A673 (cell line): ENCODE results near the gene CFL1. TPM values are rescaled to one million over a fixed set of nuclear protein-coding genes. Genes with fewer than 3 reads are reported as not detected.

Source experiments
- BruUV-seq: library from RNA; stranded (reverse); fragments of 400-500 nt; replicated peaks from 2 replicates; lab custom pipeline; 2021; lab: Mats Ljungman, UMichigan
- CTCF ChIA-PET: fragments of 300-600 bp; sonication (Branson Sonifier 250); formaldehyde crosslinking; loops from one replicate; lab custom pipeline; 2022; ENCODE audit warnings: antibody characterized with exemption; lab: Charles Lee
- POLR2A ChIA-PET: fragments of 300-600 bp; sonication (Branson Sonifier 250); formaldehyde crosslinking; loops from one replicate; lab custom pipeline; 2022; ENCODE audit warnings: antibody characterized with exemption; ENCODE audit not compliant: low non-redundant PET; lab: Charles Lee
- DNase-seq: peaks from one replicate; pipeline ENCODE4 v3.0.0-alpha.2; 2015; ENCODE audit warnings: low spot score
- H3K27ac ChIP-seq: fragments of 200-600 bp; sonication (generic); 2 replicates; pipeline ENCODE4 v1.5.1; 2016; ENCODE audit warnings: mixed run types, low read depth, mild to moderate bottlenecking, mixed read lengths, antibody characterized with exemption, low read length; ENCODE audit not compliant: poor library complexity, severe bottlenecking
- H3K27me3 ChIP-seq: fragments of 200-600 bp; sonication (generic); replicated peaks from 2 replicates; pipeline ENCODE4 v1.6.1; 2017; ENCODE audit warnings: mixed run types, low read depth, mild to moderate bottlenecking, mixed read lengths, antibody characterized with exemption, low read length; ENCODE audit not compliant: insufficient read depth, poor library complexity
- H3K36me3 ChIP-seq: fragments of 200-600 bp; sonication (generic); 2 replicates; pipeline ENCODE4 v1.6.1; 2016; ENCODE audit warnings: mixed run types, mild to moderate bottlenecking, mixed read lengths, antibody characterized with exemption, low read length; ENCODE audit not compliant: insufficient read depth, poor library complexity, severe bottlenecking
- H3K4me1 ChIP-seq: fragments of 200-600 bp; sonication (generic); 2 replicates; pipeline ENCODE4 v1.6.1; 2017; ENCODE audit warnings: mixed run types, mild to moderate bottlenecking, mixed read lengths, antibody characterized with exemption, low read length; ENCODE audit not compliant: insufficient read depth, poor library complexity, severe bottlenecking
- H3K4me3 ChIP-seq: fragments of 200-600 bp; sonication (generic); 2 replicates; pipeline ENCODE4 v1.5.1; 2016; ENCODE audit warnings: low read depth, mixed run types, mild to moderate bottlenecking, mixed read lengths, low read length; ENCODE audit not compliant: poor library complexity, severe bottlenecking
- H3K9me3 ChIP-seq: fragments of 200-600 bp; sonication (generic); 2 replicates; pipeline ENCODE4 v1.6.1; 2016; ENCODE audit warnings: mixed run types, low read depth, mild to moderate bottlenecking, mixed read lengths, antibody characterized with exemption, low read length; ENCODE audit not compliant: poor library complexity, severe bottlenecking
- EZH2 ChIP-seq: fragments of 200-600 bp; sonication (generic); IDR thresholded peaks from 2 replicates; pipeline ENCODE4 v1.6.1; 2017; ENCODE audit warnings: borderline replicate concordance, low read depth, mild to moderate bottlenecking, mixed read lengths, antibody characterized with exemption, low read length; ENCODE audit not compliant: poor library complexity, severe bottlenecking
- intact Hi-C: fragments of 100-400 bp; cut with micrococcal nuclease; formaldehyde crosslinking; loops from one replicate; pipeline ENCODE4 v1.10.0; 2022; ENCODE audit not compliant: unreplicated experiment
- total RNA-seq: library from RNA; stranded (reverse); gene quantifications from 2 replicates; pipeline ENCODE4 v1.2.3, GENCODE V29; 2021
- TF ChIP-seq, protein P1 (sequence below): fragments of 300-800, 200-600 bp; sonication (generic); conservative IDR thresholded peaks from 2 replicates; pipeline ENCODE4 v1.5.1; 2017; ENCODE audit warnings: low read depth, mild to moderate bottlenecking, antibody characterized with exemption, low read length, moderate library complexity, mixed read lengths

The CFL1 gene
- total RNA-seq, 1 experiment from 2014 or later = 1,649 TPM

DNA sequence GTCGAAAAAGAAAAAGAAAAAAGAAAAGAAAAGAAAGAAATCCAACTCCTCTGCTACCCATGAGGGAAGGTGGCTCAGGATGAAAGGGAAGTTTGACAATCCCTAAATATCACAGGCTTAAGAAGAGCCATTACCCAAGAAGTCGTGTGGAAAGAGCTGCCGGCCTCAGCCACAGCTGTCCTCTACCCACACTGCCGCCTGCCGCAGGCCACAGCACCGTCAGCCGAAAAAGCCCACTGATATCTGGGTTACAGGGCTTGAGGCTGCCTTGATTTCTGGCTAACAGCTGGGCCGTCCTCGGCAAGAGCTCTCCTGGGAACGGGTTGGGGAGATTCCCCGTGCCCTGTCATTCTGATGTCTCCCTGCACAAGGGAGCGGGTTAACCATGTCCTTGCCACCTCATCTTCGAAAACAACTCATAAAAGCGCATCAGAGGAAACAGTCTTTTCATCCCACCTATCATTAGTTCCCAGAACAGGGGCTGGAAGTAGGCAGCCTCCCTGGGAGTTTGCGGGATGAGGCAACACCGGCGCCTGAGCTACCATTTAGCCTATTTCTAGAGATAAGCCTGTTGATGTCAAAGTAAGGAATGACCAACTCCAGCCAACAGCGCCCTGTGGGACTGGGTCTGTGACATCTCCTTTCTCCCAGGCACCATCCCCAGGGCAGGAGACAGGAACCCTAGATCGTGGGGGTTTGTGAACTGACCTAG, 46.1 kb downstream of the CFL1 start:
- POLR2A ChIA-PET = no interaction called here
- Histone ChIP-seq H3K36me3 (no peaks in the 10 kb centered on the region), H3K27me3 (no peaks in the 10 kb centered on the region), H3K4me1 (no peaks in the 10 kb centered on the region), H3K9me3 (no peaks in the 10 kb centered on the region), H3K27ac (no peak overlapping the region), H3K4me3 (no peak overlapping the region)
- no peak for TF ChIP-seq EZH2
- TF ChIP-seq, protein P1, sequence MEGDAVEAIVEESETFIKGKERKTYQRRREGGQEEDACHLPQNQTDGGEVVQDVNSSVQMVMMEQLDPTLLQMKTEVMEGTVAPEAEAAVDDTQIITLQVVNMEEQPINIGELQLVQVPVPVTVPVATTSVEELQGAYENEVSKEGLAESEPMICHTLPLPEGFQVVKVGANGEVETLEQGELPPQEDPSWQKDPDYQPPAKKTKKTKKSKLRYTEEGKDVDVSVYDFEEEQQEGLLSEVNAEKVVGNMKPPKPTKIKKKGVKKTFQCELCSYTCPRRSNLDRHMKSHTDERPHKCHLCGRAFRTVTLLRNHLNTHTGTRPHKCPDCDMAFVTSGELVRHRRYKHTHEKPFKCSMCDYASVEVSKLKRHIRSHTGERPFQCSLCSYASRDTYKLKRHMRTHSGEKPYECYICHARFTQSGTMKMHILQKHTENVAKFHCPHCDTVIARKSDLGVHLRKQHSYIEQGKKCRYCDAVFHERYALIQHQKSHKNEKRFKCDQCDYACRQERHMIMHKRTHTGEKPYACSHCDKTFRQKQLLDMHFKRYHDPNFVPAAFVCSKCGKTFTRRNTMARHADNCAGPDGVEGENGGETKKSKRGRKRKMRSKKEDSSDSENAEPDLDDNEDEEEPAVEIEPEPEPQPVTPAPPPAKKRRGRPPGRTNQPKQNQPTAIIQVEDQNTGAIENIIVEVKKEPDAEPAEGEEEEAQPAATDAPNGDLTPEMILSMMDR = no peak
- BruUV-seq = no TSS peak
- DNase-seq = no peak
- CTCF ChIA-PET = no interaction called here
- intact Hi-C loops = no loop called here

DNA sequence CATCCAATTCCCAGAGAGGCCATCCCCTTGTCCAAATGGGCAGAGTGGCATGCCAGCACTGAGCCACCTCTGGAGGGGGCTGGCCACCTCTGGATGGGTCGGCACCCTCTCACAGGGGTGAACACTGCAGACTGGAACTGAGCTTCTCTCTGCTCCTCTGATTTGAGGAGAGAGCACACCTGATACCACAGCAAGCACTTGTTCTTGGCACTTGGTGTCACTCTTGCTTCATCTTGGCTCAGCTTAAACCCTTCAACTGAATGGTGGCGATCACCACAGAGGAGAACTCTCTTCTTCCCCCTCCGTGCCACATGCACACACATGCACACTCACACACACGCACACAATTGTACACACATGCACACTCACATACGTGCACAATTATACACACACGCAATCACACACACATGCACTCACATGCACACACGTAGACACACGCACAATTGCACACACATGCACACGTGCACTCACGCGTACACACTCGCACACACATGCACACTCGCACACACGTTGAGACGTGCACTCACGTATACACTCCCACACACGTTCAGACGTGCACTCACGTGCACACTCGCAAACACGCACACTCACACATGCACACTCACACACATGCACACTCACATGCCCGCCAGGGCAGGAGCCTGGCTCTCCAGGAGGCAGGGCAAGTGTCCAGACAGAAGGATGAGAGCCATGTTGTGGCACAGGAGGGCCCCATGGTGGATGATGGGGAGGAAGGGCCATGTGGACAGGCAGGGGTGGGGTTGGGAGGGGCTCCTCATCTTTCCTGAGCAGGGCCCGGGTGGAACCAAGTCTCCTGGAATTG, 47.7 kb downstream of the CFL1 start:
- H3K36me3 ChIP-seq = no peaks in the 10 kb centered on the region
- POLR2A ChIA-PET = no interaction called here
- intact Hi-C loops = no loop called here

GRCh38 chr11:65809496-65809895, 48.5 kb downstream of the CFL1 start:
- no peaks in the 10 kb centered on the region for H3K36me3 ChIP-seq
- CTCF ChIA-PET = interaction anchor here (1.4 kb wide), 1 partner anchor 30 kb away, joined by 4 read pairs; no protein-coding TSS in a partner anchor
- no peak for DNase-seq
- no peaks in the 10 kb centered on the region for H3K4me1 ChIP-seq
- no peaks in the 10 kb centered on the region for H3K9me3 ChIP-seq
- BruUV-seq = no TSS peak
- TF ChIP-seq EZH2 = no peak
- TF ChIP-seq, protein P1 = no peak
- no peak overlapping the region for H3K27ac ChIP-seq
- intact Hi-C loops = no loop called here
- POLR2A ChIA-PET = interaction anchor here (0.6 kb wide), 1 partner anchor 177 kb away, joined by 9 read pairs; no protein-coding TSS in a partner anchor
- no peaks in the 10 kb centered on the region for H3K27me3 ChIP-seq
- H3K4me3 ChIP-seq = no peak overlapping the region

More for the DNA sequence above, 47.7 kb downstream of the CFL1 start:
- CTCF ChIA-PET = no interaction called here
- Histone ChIP-seq H3K27me3 (no peaks in the 10 kb centered on the region), H3K9me3 (no peaks in the 10 kb centered on the region), H3K4me1 (no peaks in the 10 kb centered on the region), H3K27ac (no peak overlapping the region), H3K4me3 (no peak overlapping the region)
- TF ChIP-seq, protein P1 = 0 out of 2 replicates have a peak, but pooled peaks have one; percentile 15
- no peak for TF ChIP-seq EZH2
- no TSS peak for BruUV-seq
- no peak for DNase-seq
